GM12801 (cell line): ENCODE results near the gene HAUS3.

Experiments
- CTCF ChIP-seq: IDR thresholded peaks from one replicate; pipeline ENCODE4 v1.5.1; 2011; ENCODE audit warnings: control low read depth; ENCODE audit not compliant: insufficient read length; ENCODE audit errors: extremely low read depth

Gene HAUS3

GRCh38 chr4:2281575-2282343 lies 39.8 kb upstream of the HAUS3 start:
- no peak for TF ChIP-seq CTCF

GRCh38 chr4:2280531-2281300 lies 38.8 kb upstream of the HAUS3 start:
- no peak for TF ChIP-seq CTCF

GRCh38 chr4:2277956-2278355 lies 36.0 kb upstream of the HAUS3 start:
- TF ChIP-seq CTCF = no peak

GRCh38 chr4:2276581-2277325 lies 34.8 kb upstream of the HAUS3 start:
- TF ChIP-seq CTCF = no peak

DNA sequence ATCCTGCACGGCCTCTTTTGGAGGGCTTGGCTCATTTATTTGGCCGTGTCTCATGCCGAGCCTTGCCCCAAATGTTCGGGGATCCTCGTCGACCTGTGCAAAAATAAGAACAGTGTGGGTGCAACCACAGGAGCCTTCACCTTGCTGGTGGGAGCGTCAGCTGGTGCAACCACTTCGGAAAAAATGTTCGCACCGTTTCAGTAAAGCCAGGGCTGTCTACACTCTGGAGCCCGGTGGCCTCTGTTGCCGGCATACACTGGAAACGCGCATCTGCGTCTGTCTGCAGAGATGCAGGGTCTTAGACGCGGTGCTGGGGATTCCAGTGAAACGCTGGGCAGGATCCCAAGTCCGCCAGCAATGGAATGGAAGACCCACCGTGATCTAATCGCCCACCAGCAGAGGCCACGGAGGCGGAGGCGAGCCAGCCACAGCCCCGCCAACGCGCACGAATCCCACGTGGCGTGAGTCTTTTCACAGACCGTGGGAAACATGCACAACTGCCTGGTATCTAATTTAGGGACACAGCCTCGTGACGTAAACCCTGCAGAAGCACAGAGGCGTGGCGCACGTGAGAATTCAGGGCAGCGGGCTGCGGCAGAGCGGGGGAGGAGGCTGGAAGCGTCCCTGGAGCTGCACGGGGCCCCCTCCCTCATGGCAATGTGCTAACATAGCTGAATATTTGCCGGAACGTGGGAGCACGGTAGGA lies 33.8 kb upstream of the HAUS3 start:
- no peak for TF ChIP-seq CTCF

- TF ChIP-seq CTCF = no peak
Observed at GRCh38 chr4:2274320-2275043, 32.6 kb upstream of the HAUS3 start.
